NCI-H2196 (cell line): ENCODE measurements around the gene ACSL6.

Source experiments
- DNase-seq: peaks from one replicate; lab custom pipeline; 2025; ENCODE audit not compliant: unreplicated experiment; lab: John Stamatoyannopoulos, UW

ACSL6 gene

GRCh38 chr5:132049559-132049958 is 38.1 kb upstream of the ACSL6 start:
- DNase-seq, result no peak

DNA sequence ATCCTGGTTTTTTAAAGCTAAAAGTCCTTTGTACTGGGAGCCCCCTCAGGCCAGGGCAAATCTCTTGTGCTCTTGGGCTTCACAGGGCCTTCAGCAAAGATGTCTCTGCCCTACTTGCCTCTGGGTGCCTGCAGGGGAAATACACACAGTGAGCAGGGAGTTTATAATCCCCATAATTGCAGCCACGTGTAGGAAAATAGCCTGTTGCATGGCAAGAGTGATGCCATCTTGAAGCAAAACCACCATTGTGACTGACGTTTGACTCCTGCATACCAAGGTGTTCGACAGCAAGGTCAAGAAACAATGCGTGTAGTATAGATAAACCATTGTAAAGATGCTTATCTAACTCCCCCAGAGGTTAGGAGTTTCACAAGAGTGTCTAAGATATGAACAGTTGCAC is 37.6 kb upstream of the ACSL6 start:
- no peak for DNase-seq

DNA sequence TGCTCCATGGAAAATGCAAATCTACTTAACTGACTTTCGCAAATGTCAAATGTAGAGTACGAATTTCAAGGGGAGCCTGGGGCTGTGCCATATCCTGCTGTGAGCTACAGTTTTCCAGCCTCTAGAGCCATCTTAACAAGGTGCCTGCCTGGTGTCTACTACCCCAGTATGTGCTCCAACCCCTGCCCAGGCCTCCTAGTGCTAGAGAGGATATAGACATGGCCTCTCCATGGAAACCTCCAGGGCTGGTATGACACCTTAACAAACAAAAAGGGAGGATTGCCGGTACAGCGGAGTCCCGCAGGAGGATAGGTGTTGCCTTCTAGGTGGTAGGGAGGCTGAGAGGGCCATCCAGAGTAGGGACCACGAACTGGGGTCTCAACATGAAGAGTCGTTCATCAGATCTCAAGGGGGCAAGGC is 35.4 kb upstream of the ACSL6 start:
- DNase-seq, result no peak

- no peak for DNase-seq
Measured at GRCh38 chr5:132044207-132044606, 32.7 kb upstream of the ACSL6 start.

- no peak for DNase-seq
Measured at GRCh38 chr5:132037353-132037752, 25.9 kb upstream of the ACSL6 start.

- DNase-seq, result no peak
Measured at GRCh38 chr5:132033122-132033521, 21.7 kb upstream of the ACSL6 start.

DNA sequence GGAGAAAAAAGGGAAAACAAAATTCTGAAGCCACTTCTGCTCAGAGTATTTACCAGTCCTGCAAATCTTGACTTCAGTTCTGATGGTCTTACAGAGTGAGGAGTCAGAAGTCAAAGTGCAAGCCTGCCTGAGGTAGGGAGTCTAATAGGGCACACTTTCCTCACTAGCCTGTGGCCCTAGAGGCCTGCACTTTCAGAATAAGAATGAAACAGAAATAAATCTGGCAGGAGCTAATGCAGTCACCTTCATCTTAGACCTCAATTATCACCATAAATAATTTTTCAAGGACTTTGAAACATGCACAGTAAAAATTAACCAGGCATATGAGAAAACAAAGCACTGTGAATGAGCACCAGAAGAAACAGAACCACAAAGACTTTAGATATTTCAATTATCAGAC is 20.7 kb upstream of the ACSL6 start:
- DNase-seq, result no peak

DNA sequence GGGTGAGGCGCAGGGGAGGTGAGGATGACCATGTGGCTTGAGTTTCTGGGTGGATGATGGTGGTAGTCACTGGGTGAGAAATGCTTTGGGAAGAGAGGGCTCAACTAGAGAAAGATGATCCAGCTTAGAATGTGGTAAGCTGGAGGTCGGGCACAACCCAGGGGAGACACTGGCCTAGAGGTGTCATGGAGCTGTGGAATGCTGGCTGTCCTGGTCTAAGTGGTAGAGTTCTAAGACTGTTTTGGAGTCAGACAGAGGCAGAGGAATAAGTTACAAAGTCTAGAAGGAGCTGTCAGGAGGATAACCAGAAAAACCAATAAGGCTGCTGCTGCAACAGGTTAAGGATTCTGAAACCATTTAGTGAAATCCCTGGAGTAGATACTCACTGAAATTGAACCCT is 19.2 kb upstream of the ACSL6 start:
- no peak for DNase-seq

DNA sequence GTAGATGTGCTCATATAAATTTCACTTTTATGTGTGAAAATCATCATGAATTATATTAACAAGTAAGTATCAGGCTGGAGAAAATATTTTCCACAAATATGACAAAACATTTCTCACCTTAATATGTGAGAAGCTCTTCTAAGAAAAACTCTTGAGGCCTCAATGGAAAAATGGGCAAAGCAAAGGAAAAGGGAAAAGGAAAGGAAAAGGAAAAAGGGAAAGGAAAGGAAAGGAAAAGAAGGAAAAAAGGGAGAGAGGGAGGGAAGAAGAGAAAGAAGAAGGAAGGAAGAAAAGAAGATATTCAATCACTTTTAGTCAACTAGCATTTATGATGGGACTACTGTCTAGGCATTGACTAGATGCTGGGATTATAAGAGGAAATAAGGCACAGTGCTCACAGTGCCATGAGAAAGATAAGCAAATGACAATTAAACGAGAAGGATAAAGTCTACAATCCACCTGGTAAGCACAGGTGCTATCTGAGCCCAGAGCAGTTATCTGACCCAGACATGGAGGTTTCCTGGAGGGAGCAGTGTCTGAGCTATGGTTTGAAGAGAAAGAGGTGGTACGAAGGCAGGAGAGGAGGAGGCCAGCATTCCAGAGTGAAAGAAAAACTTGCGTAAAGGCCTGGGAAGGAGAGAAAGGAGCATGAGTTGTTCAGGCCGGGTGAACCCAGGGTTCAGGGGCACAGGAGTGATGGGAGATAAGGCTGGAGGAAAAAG is 18.3 kb upstream of the ACSL6 start:
- no peak for DNase-seq

DNA sequence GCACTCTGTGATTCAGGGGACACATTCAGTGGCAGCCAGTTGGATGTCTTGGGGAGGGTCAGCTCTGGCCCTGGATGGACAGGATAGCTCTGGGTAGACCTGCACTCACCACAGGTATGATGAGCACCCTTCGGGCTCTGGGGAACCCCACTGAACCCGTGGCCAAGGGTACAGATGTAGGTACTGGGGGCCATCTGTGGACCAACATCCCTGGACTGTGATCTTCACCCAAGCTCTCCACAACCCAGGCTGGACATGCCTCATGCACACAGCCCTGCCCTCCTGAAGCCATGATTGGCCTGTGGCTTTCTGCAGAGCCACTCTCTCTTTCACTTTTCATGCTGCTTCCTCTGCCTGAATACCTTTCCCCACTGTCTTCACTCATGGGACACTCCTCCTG is 15.6 kb upstream of the ACSL6 start:
- DNase-seq, result no peak

DNA sequence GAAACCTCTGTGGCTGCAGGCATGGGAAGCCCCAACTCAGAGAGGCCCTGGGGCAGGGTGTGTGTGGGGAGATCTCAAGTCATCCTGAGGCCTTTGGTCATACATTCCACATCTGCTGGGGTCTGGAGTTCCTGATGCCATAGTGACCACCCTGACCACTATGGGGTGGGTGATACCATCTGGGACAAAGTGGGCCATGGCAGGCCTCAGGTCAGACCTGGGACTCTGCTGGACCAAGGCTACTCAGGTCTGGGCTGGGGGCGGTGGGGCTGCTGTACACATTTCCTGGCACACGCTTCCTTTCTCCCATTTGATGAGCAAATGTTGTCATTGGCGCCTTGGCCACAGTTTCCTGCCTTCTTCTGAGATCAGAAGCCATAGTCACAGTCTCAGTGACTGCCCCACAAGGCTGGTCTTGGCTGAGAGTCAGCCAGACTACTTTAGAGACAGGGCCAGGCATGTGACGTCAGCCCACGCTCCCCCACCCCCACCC is 15.1 kb upstream of the ACSL6 start:
- no peak for DNase-seq

- DNase-seq, result no peak
Measured at GRCh38 chr5:132025403-132025971, 14.0 kb upstream of the ACSL6 start.

GRCh38 chr5:132024789-132025402 is 13.4 kb upstream of the ACSL6 start:
- no peak for DNase-seq

DNA sequence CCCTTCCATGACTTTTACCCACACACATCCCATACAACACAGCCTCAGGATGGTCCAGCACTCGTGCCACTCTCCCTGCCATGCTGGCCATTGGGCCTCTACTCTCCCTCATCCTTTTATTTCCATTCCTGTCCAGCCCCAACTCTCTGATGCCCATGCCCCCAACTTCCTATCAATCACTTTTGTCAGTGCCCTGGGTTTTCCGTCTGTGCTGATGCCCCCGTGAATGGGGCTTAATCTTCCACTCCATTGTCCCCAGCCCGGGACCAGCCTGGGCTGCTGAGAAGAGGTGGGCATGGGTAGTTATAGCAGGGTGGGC is 12.6 kb upstream of the ACSL6 start:
- no peak for DNase-seq

DNA sequence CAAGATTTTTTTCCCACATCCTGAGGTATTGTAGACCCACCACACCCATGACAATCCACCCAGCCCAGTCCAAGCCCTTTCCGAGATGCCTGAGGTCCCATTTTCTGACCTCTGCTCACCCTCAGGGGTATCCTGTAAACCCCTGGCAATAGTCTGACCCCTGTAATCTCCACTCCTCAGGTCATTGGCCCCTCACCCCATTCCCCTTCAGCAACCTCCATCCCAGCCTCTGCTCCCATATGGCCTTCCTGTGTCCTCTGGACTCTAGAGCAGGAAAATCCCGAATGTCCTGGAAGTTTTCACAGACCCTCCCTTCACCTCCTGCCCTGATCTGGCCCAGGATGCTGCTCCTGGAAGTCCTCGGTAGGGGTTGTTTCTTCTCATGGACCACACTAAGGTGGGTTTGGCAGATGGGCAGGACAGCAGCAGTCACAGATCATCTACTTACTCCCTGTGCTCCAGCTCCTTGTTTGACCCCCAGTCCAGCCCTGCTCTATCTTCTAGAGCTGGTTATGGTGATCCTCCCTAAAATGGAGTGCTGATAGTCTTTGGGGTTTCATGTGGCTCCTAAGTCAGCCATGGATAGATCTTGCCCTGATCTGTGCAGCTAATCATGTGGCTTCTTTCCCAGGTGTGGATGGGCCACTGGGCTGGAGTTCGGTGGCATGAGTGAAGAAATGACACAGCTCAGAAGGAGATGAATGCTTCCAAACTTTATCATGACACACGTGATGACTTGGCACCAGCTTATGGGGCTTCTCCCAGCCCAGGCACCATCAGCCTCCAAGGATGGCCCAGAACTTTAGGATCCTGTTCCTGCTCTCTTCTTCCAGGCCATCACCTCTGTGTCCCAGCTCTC is 12.0 kb upstream of the ACSL6 start:
- no peak for DNase-seq

- no peak for DNase-seq
Measured at GRCh38 chr5:132022737-132023136, 11.3 kb upstream of the ACSL6 start.

- no peak for DNase-seq
Measured at GRCh38 chr5:132021654-132022053, 10.2 kb upstream of the ACSL6 start.

DNA sequence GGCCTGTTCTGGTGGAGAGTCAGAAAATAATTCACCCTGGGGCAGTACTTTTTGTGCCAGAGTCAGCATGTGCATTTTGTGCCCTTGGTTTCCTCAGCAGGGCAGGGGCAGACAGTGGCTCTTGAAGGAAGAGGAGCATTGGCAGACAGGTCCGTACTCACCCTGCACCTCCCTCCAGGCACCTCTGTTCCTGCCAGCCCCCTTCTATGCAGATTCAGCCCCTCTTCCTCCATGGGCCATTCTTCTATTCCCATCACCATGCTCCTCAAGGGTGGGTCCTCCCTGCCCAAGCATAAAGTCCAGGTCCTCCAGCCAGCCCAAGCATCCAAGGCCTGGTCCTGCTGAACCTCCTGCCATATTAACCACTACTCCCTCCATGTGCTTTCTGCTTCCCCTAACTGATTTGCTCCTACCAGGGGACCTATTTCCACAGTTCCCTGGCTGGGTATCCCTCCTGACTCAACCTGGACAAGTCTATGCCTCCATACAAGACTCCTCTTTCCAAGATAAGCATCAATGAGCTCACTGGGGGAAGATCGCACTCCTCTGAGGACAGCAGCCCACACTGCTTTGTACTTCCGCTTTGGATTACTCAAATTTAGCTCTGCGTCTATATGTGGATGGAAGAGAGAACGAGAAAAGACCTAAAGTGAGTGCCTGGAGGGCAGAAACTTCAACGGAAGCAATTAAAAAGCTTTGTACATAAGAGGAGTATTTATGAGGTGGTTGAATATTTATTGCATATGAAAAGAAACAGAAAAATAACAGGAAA is 9.3 kb upstream of the ACSL6 start:
- DNase-seq, result no peak

DNA sequence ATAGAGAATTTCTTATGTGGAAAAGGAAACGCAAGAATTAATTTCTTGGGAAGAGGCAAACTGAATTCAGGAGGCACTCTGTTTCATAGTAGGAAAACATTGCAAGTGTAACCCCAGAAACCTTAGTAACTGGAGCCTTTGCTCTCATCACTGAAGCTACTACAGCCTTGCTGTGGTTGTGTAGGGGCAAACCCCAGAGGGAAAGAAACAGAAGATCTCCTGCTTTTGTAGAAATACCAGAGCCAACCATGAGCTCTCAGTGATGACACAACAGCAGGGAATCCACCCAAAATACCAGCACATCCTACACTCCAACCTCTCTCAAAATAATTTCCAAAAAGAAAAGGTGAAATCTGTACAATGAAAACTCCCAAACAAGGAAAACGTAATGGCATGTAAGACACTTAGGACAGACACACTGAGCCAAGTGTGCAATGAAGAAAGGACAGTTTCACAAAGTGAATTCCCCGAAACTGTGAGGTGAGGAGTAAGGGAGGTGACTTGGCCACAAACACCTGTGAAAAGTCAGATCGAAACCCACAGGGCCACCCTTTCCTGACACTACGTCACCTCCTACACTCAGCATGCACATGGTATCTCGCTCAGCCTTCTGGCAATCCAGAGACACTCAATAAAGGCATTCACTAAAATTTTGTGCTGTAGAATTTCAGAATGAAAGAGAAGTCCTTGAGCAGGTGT is 8.5 kb upstream of the ACSL6 start:
- no peak for DNase-seq

- DNase-seq, result no peak
Measured at GRCh38 chr5:132019337-132019736, 7.9 kb upstream of the ACSL6 start.
